Measurements from ENCODE around the gene OR51B4. TPM values are rescaled to one million over a fixed set of nuclear protein-coding genes. Genes with fewer than 3 reads are reported as not detected.
A peak's percentile ranks its signal among the peaks of the same experiment; 100 is the strongest.

Gene OR51B4
- total RNA-seq, 1 experiment from 2014 or later = 43.7 TPM

DNA sequence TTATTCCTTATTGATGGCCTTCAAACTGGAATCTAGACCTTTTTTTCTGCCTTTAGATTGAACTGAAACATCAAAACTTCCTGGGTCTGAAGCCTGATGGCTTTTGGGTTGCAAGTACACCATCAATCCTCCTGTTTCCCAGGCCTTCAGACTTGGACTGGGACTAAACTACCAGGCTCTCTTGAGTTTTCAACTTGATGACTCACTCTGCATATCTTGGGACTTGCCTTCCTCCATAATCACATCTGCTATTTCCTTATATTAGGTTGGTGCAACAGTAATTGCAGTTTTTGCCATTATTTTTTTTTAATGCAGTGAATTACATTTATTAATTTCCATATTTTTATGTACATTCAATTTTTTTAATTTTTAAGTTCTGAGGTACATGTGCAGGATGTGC is 34.6 kb upstream of the OR51B4 start:
- no TSS peak for BruUV-seq (replicated peaks)
- Histone ChIP-seq H4K20me1 (ENCODE audit: insufficient read depth) (peaks cover 8% of the 10 kb centered on the region; the same call in 1 of the 2 replicates), H3K9me3 (ENCODE audit: control insufficient read depth in 1 of 2, insufficient read depth in 1 of 2, low read depth in 1 of 2, low read length in 2 of 2) (no peaks in the 10 kb centered on the region), H3K4me1 (ENCODE audit: control insufficient read depth in 1 of 2, insufficient read depth in 2 of 2, low read length in 2 of 2) (0 out of 4 replicates have a peak, but pooled peaks cover 0 to 3% of the 10 kb centered on the region in 2 experiments), H3K9me2 (ENCODE audit: insufficient read depth) (no peaks in the 10 kb centered on the region), H3K27me3 (ENCODE audit: insufficient read depth, low read length) (no peaks in the 10 kb centered on the region), H3K4me2 (ENCODE audit: low read length) (no peak overlapping the region), H2AFZ (ENCODE audit: low read depth, low read length, poor library complexity, severe bottlenecking) (no peak overlapping the region), H3K27ac (ENCODE audit: low read depth, low read length) (no peak overlapping the region), H3K4me3 (replicated peaks in 1 of 2; ENCODE audit: low read depth in 1 of 2, low read length in 2 of 2) (no peak overlapping the region), H3K9ac (ENCODE audit: low read length) (no peak overlapping the region), H3K36me3 (ENCODE audit: control insufficient read depth in 1 of 2, insufficient read depth in 2 of 2, low read length in 2 of 2) (peaks cover 5 to 26% of the 10 kb centered on the region in 2 experiments; a peak in 3 of 4 replicates), H3K79me2 (ENCODE audit: insufficient read depth, low read length) (peaks cover 15% of the 10 kb centered on the region; the same call in 1 of the 2 replicates)
- no peak for DNase-seq (ENCODE audit: low read depth, low spot score)
- TF ChIP-seq ZNF274 (IDR thresholded peaks at IDR 0.05; ENCODE audit: low read depth, low read length) = no peak
- peak; percentile 23; the same call in 1 of the 2 replicates for TF ChIP-seq POLR2AphosphoS5 (IDR thresholded peaks at IDR 0.05; ENCODE audit: low read depth, low read length)
- ATAC-seq = 0 out of 2 replicates have a peak, but pooled peaks have one; percentile 9
- intact Hi-C loops (cut with micrococcal nuclease) = no loop called here
- ChIA-PET RAD21 (ENCODE audit: low non-redundant PET in 1 of 2, low total read pairs in 2 of 2, uncharacterized antibody in 2 of 2, unreplicated experiment in 2 of 2) (no interaction called here), CTCF (no interaction called here), POLR2A (no interaction called here)

DNA sequence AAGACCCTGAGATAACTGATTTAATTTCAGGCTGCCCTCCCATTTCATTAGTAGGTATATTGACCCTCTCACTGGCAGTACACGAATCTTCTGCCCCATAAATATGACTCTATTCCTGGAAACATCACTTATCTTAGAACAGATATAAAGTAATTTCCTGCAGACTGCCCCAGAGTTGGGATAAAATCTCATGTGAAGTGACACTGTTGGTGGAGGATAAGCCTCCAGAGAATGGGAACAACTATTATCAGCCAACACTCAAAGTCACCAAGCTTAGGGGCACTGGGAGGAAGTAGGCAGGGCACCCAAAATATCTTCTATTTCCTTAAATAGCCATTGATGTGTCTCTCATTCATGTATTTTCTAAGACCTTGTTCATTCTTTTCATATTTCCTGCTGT is 33.4 kb upstream of the OR51B4 start:
- no peaks in the 10 kb centered on the region for H3K9me3 ChIP-seq (ENCODE audit: control insufficient read depth in 1 of 2, insufficient read depth in 1 of 2, low read depth in 1 of 2, low read length in 2 of 2)
- peaks cover 8% of the 10 kb centered on the region; the same call in 1 of the 2 replicates for H4K20me1 ChIP-seq (ENCODE audit: insufficient read depth)
- no peak for TF ChIP-seq CEBPB (IDR thresholded peaks at IDR 0.05; ENCODE audit: low read depth)
- TF ChIP-seq POLR2AphosphoS5 (IDR thresholded peaks at IDR 0.05; ENCODE audit: low read depth, low read length) = peak; percentile 31; the same call in 1 of the 2 replicates
- peaks cover 0 to 15% of the 10 kb centered on the region in 2 experiments; a peak in 1 of 4 replicates for H3K36me3 ChIP-seq (ENCODE audit: control insufficient read depth in 1 of 2, insufficient read depth in 2 of 2, low read length in 2 of 2)
- ATAC-seq (peak; percentile 15; the same call in 1 of the 2 replicates), DNase-seq (ENCODE audit: low read depth, low spot score) (no peak)
- BruUV-seq (replicated peaks) = TSS peak; percentile 1
- intact Hi-C loops (cut with micrococcal nuclease) = no loop called here
- H3K27me3 ChIP-seq (ENCODE audit: insufficient read depth, low read length) = no peaks in the 10 kb centered on the region
- H2AFZ ChIP-seq (ENCODE audit: low read depth, low read length, poor library complexity, severe bottlenecking) = no peak overlapping the region
- RAD21 ChIA-PET (ENCODE audit: low non-redundant PET in 1 of 2, low total read pairs in 2 of 2, uncharacterized antibody in 2 of 2, unreplicated experiment in 2 of 2) = no interaction called here
- CTCF ChIA-PET = no interaction called here
- no peaks in the 10 kb centered on the region for H3K9me2 ChIP-seq (ENCODE audit: insufficient read depth)
- no peak overlapping the region; the same call in 1 of the 2 replicates for H3K27ac ChIP-seq (ENCODE audit: low read depth, low read length)
- H3K4me2 ChIP-seq (ENCODE audit: low read length) = no peak overlapping the region
- POLR2A ChIA-PET = no interaction called here
- H3K4me3 ChIP-seq (replicated peaks in 1 of 2; ENCODE audit: low read depth in 1 of 2, low read length in 2 of 2) = no peak overlapping the region
- 0 out of 2 replicates have a peak, but pooled peaks cover 4% of the 10 kb centered on the region for H3K79me2 ChIP-seq (ENCODE audit: insufficient read depth, low read length)
- no peak overlapping the region for H3K9ac ChIP-seq (ENCODE audit: low read length)
- H3K4me1 ChIP-seq (ENCODE audit: control insufficient read depth in 1 of 2, insufficient read depth in 2 of 2, low read length in 2 of 2) = 0 out of 4 replicates have a peak, but pooled peaks cover 0 to 3% of the 10 kb centered on the region in 2 experiments
